ENCODE measurements around the gene RASAL1.

RASAL1 gene

DNA sequence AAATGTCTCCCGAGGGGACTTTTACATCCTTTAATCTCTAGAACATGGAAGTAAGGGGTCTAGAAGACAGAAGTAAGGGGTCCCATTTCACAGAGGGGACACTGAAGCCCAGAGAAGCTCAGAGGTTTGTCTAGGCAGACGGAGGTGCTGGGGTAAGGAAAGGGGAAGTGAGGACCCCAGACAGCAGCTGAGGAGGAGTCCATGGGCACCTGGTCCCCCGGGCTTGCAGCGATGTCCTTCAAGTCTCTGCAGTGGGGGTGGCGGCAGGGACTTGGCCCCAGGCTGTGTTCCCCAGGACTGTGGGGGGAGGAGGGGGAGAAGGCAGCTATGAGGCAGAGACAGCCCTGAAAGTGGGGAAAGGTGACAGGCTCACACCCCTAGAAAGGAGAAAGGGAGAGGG, 48.4 kb downstream of the RASAL1 start (continued):
- TF ChIP-seq WT1 (tag by site-specific recombination; IDR thresholded peaks at IDR 0.05) = no peak

DNA sequence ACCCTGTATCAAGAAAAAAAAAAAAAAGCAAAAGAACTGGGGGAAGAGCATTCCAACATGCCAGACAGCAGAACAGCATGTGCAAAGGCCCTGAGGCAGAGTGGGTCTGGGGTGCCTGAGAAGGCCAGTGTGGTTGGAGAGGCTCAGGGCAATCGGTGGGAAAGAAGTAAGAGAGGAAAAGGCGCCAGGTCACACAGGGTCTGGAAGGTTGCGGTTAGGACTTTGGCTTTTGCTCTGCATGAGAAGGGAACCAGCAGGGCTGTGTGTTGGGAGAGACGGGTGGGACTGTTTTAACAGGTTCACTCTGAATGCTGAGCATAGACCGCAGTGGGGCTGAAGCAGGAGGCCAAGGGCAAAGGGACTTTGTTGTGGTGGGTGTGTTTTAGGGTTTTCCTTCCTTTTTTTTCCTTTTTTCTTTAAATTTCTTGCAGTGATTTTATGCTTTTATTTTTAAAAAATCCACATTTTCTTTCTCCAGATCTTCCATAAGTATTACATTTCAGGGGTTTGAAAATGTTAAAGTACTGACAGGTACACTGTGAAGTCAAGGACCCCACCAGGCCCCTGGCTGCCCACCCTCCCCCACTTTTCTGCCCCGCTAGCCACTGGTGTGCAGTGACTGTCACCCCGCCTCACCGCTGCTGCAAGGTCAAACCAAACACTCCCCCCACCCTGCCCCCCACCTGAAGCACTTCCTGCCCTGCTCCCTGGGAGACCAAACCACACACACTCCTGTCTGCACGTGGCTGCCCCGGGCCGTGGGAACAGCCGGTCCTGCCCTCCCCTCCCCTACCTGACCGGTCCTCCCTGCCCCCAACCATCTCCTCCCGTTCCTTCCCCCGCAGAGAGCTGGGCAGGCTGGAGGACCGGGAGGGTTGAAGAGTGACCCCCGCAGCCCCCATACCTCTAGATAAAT, 49.1 kb downstream of the RASAL1 start:
- Histone ChIP-seq H3K36me3 (ENCODE audit: control insufficient read depth in 2 of 2, insufficient read depth in 1 of 2, low read length in 2 of 2) (no peaks in the 10 kb centered on the region), H3K27ac (ENCODE audit: extremely low read depth, low read depth, low read length) (no peak overlapping the region), H3K4me1 (ENCODE audit: control insufficient read depth, insufficient read depth, low read length) (no peaks in the 10 kb centered on the region), H3K4me3 (ENCODE audit: low read depth, low read length) (no peak overlapping the region), H3K9me3 (ENCODE audit: control insufficient read depth, insufficient read depth, low read depth, low read length) (no peaks in the 10 kb centered on the region)
- POLR2A ChIA-PET = no interaction called here
- CTCF ChIA-PET = interaction anchor here (0.7 to 0.8 kb wide), 2 partner anchors 13 to 47 kb away, joined by 3 read pairs; no protein-coding TSS in a partner anchor
- TF ChIP-seq ZNF274 (IDR thresholded peaks at IDR 0.05; ENCODE audit: low read length) = no peak
- TF ChIP-seq ZNF274 (tag by site-specific recombination; IDR thresholded peaks at IDR 0.05; ENCODE audit: borderline replicate concordance) = no peak
- TF ChIP-seq ZBTB20 (tag by site-specific recombination; IDR thresholded peaks at IDR 0.05) = no peak
- TF ChIP-seq, protein P1, sequence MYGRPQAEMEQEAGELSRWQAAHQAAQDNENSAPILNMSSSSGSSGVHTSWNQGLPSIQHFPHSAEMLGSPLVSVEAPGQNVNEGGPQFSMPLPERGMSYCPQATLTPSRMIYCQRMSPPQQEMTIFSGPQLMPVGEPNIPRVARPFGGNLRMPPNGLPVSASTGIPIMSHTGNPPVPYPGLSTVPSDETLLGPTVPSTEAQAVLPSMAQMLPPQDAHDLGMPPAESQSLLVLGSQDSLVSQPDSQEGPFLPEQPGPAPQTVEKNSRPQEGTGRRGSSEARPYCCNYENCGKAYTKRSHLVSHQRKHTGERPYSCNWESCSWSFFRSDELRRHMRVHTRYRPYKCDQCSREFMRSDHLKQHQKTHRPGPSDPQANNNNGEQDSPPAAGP (tag by site-specific recombination; IDR thresholded peaks at IDR 0.05) = 0 out of 2 replicates have a peak, but pooled peaks have one; percentile 32
- no peak for TF ChIP-seq ZNF155 (tag by site-specific recombination; IDR thresholded peaks at IDR 0.05)
- no peak for TF ChIP-seq ZNF391 (tag by site-specific recombination; IDR thresholded peaks at IDR 0.05; ENCODE audit: borderline replicate concordance, low read depth)
- TF ChIP-seq ZNF510 (tag by site-specific recombination; IDR thresholded peaks at IDR 0.05; ENCODE audit: insufficient replicate concordance) = no peak
- TF ChIP-seq ZNF157 (tag by site-specific recombination; IDR thresholded peaks at IDR 0.05) = no peak
- peak; percentile 88 for TF ChIP-seq GLIS1 (tag by site-specific recombination; IDR thresholded peaks at IDR 0.05)
- peak; percentile 99 for TF ChIP-seq ZNF623 (tag by site-specific recombination; IDR thresholded peaks at IDR 0.05)

DNA sequence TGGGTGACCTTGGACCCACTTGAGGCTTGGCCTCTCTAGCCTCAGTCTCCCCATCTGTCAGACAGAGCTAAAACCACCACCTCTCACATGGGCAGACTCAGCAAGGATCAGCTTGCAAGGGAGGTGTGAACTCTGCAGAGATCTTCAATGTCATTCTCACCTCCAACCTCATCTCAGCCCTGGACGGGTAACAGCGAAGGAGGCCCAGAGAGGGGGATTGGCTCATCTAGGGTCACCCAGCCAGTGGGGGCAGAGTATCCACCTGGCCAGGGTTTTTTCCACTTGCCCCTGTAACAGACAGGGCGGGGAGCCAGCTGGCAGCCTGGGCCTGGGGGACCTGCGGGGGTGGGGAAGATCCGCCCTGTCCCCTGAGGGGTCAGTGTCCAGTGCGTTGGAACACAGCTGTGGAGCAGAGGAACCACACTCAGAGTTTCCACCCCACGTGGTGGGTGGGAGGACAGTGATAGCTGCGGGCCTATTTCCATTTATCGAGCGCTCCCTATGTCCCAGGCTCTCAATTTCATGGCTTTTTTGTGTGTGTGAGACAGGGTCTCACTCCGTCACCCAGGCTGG, 51.6 kb downstream of the RASAL1 start:
- Histone ChIP-seq H3K36me3 (ENCODE audit: control insufficient read depth in 2 of 2, insufficient read depth in 1 of 2, low read length in 2 of 2) (no peaks in the 10 kb centered on the region), H3K27ac (ENCODE audit: extremely low read depth, low read depth, low read length) (no peak overlapping the region), H3K4me1 (ENCODE audit: control insufficient read depth, insufficient read depth, low read length) (no peaks in the 10 kb centered on the region), H3K9me3 (ENCODE audit: control insufficient read depth, insufficient read depth, low read depth, low read length) (no peaks in the 10 kb centered on the region), H3K4me3 (ENCODE audit: low read depth, low read length) (no peak overlapping the region)
- ChIA-PET POLR2A (no interaction called here), CTCF (interaction anchor here (0.6 kb wide), 1 partner anchor 8 kb away, joined by 3 read pairs; no protein-coding TSS in a partner anchor)
- no peak for TF ChIP-seq FEZF1 (tag by site-specific recombination; IDR thresholded peaks at IDR 0.05)
- TF ChIP-seq ZNF791 (tag by site-specific recombination; IDR thresholded peaks at IDR 0.05) = no peak
- TF ChIP-seq, protein P2, sequence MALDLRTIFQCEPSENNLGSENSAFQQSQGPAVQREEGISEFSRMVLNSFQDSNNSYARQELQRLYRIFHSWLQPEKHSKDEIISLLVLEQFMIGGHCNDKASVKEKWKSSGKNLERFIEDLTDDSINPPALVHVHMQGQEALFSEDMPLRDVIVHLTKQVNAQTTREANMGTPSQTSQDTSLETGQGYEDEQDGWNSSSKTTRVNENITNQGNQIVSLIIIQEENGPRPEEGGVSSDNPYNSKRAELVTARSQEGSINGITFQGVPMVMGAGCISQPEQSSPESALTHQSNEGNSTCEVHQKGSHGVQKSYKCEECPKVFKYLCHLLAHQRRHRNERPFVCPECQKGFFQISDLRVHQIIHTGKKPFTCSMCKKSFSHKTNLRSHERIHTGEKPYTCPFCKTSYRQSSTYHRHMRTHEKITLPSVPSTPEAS (tag by site-specific recombination; IDR thresholded peaks at IDR 0.05) = no peak
- TF ChIP-seq ZNF664 (tag by site-specific recombination; IDR thresholded peaks at IDR 0.05) = no peak
- TF ChIP-seq ZNF350 (tag by site-specific recombination; IDR thresholded peaks at IDR 0.05) = no peak
- no peak for TF ChIP-seq ZNF768 (tag by site-specific recombination; IDR thresholded peaks at IDR 0.05)
- no peak for TF ChIP-seq ZNF571 (tag by site-specific recombination; IDR thresholded peaks at IDR 0.05)
- TF ChIP-seq, protein P3, sequence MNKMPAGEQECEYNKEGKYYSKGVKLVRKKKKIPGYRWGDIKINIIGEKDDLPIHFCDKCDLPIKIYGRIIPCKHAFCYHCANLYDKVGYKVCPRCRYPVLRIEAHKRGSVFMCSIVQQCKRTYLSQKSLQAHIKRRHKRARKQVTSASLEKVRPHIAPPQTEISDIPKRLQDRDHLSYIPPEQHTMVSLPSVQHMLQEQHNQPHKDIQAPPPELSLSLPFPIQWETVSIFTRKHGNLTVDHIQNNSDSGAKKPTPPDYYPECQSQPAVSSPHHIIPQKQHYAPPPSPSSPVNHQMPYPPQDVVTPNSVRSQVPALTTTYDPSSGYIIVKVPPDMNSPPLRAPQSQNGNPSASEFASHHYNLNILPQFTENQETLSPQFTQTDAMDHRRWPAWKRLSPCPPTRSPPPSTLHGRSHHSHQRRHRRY (tag by site-specific recombination; IDR thresholded peaks at IDR 0.05) = no peak
- no peak for TF ChIP-seq EGR2 (tag by site-specific recombination; IDR thresholded peaks at IDR 0.05; ENCODE audit: low read depth)
- no peak for TF ChIP-seq ZNF837 (tag by site-specific recombination; IDR thresholded peaks at IDR 0.05)
- TF ChIP-seq, protein P1 (tag by site-specific recombination; IDR thresholded peaks at IDR 0.05) = no peak
